Lower leg skin (tissue), 3 donors: ENCODE results near the gene SPTB.

Experiments
- POLR2A ChIP-seq, 2 donors: fragments of 450-650 bp; IDR thresholded peaks; one replicate each; pipeline ENCODE4 v1.6.1; 2016 to 2017; ENCODE audit warnings: antibody characterized with exemption in 2 of 2, mild to moderate bottlenecking in 1 of 2, moderate library complexity in 1 of 2
- TF ChIP-seq, protein P1 (sequence below), 3 donors: fragments of 450-650 bp; IDR thresholded peaks; one replicate each; pipeline ENCODE4 v1.5.1; 2016; ENCODE audit warnings: antibody characterized with exemption in 3 of 3, mild to moderate bottlenecking in 3 of 3, moderate library complexity in 2 of 3

DNA sequence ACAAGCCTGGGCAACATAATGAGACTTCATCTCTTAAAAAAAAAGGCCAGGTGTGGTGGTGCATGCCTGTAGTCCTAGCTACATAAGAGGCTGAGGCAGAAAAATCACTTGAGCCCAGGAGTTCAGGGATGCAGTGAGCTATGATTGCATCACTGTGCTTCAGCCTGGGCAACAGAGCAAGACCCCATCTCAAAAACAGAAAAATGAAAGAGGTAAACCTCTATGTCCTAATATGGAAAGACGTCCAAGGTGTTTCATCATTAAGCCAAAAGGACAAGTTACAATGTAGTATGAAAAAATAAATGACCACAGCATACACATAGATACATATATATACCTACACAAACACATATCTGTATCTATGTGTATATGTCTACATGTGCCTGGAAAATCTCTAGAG, 15.4 kb downstream of the SPTB start:
- TF ChIP-seq POLR2A (IDR thresholded peaks at IDR 0.05) = no peak
- TF ChIP-seq, protein P1, sequence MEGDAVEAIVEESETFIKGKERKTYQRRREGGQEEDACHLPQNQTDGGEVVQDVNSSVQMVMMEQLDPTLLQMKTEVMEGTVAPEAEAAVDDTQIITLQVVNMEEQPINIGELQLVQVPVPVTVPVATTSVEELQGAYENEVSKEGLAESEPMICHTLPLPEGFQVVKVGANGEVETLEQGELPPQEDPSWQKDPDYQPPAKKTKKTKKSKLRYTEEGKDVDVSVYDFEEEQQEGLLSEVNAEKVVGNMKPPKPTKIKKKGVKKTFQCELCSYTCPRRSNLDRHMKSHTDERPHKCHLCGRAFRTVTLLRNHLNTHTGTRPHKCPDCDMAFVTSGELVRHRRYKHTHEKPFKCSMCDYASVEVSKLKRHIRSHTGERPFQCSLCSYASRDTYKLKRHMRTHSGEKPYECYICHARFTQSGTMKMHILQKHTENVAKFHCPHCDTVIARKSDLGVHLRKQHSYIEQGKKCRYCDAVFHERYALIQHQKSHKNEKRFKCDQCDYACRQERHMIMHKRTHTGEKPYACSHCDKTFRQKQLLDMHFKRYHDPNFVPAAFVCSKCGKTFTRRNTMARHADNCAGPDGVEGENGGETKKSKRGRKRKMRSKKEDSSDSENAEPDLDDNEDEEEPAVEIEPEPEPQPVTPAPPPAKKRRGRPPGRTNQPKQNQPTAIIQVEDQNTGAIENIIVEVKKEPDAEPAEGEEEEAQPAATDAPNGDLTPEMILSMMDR (IDR thresholded peaks at IDR 0.05) = no peak
